Body of pancreas (tissue), 4 donors: ENCODE results near the gene TBCK. TPM values are rescaled to one million over a fixed set of nuclear protein-coding genes. Genes with fewer than 3 reads are reported as not detected.

Experiments used
- ATAC-seq: fragments of 150-250 bp; one replicate; pipeline ENCODE4 v1.9.1; 2016
- DNase-seq, 4 donors: peaks; one replicate each; pipeline ENCODE4 v3.0.0-alpha.2; 2019
- H3K27ac ChIP-seq, 4 donors: fragments of 200-600 bp; sonication (generic); 1 replicate in 3 of 4; 2 replicates in 1 of 4; pipeline versions ENCODE4 v1.5.1 to v1.6.1; 2016 to 2019; ENCODE audit warnings: mild to moderate bottlenecking in 1 of 4, mixed read lengths in 1 of 4, moderate library complexity in 1 of 4
- H3K27me3 ChIP-seq, 2 donors: fragments of 200-600 bp; sonication (generic); one replicate each; pipeline ENCODE4 v1.6.0; 2016; ENCODE audit warnings: mild to moderate bottlenecking in 1 of 2
- H3K36me3 ChIP-seq, 2 donors: fragments of 200-600 bp; sonication (generic); replicated peaks in 1 of 2; 2 replicates each; pipeline ENCODE4 v1.5.1; 2016; ENCODE audit warnings: low read depth in 2 of 2; ENCODE audit not compliant: insufficient read depth in 1 of 2
- H3K4me1 ChIP-seq: fragments of 200-600 bp; sonication (generic); one replicate; pipeline ENCODE4 v1.6.0; 2016
- H3K4me3 ChIP-seq, 2 donors: fragments of 200-600 bp; sonication (generic); 1 replicate in 1 of 2; 2 replicates in 1 of 2; pipeline ENCODE4 v1.5.1; 2016 to 2019
- H3K9me3 ChIP-seq, 3 donors: fragments of 200-600 bp; sonication (generic); 1 replicate in 2 of 3; 2 replicates in 1 of 3; pipeline ENCODE4 v1.5.1; 2016
- CTCF ChIP-seq, 7 experiments: fragments of 450-650 bp in 4 of 7; fragments of 200-600 bp in 3 of 7; sonication (generic) in 3 of 7; IDR thresholded peaks; one replicate each; pipeline ENCODE4 v1.5.1; 2016 to 2019; ENCODE audit warnings: antibody characterized with exemption in 7 of 7
- POLR2A ChIP-seq, 3 donors: fragments of 450-650 bp; IDR thresholded peaks; one replicate each; pipeline ENCODE4 v1.6.1; 2016; ENCODE audit warnings: antibody characterized with exemption in 3 of 3, mild to moderate bottlenecking in 2 of 3
- WGBS, 2 donors: methylation state at CpG; one replicate each; pipeline ENCODE4 v1.1.5; 2017; 5-methylcytosine and 5-hydroxymethylcytosine counted together
- intact Hi-C: fragments of 100-400 bp; cut with DNase I; formaldehyde crosslinking; loops from one replicate; pipeline ENCODE4 v1.15.1; 2023
- total RNA-seq, 2 donors: library from RNA; depleted of rRNA; stranded (reverse); fragments of >200 nt; gene quantifications; one replicate each; pipeline ENCODE4 v1.1.0, GENCODE V29; 2016

The TBCK gene
- total RNA-seq, 2 donors from 2014 or later: 24.7 to 28.5 TPM

DNA sequence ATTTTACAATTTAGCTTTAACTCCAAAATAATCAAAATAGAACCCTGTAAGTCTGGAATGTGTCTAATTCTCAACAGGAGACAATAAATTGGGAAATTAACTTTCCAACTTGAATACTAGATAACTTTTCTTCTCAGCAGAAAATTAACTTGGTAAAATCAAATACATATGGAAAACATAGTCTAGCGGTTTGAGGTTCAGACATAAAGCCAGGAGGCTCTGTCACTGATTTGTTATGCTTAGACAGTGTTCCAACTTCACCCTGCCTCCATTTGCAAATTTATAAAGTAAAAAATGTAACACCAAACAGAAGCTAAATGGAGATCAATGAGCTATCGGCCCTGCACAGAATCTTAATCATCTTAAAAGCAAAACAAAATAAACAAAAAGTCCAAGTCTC is 46.3 kb downstream of the TBCK start:
- no peak overlapping the region for H3K27ac ChIP-seq
- no peaks in the 10 kb centered on the region for H3K9me3 ChIP-seq
- no peak for ATAC-seq
- no peak for TF ChIP-seq POLR2A (IDR thresholded peaks at IDR 0.05)
- TF ChIP-seq CTCF (IDR thresholded peaks at IDR 0.05): no peak
- 85 to 87% methylated on average over 2 of the region's 2 CpGs for WGBS, 2 donors
- H3K4me1 ChIP-seq: peaks cover 3% of the 10 kb centered on the region
- H3K36me3 ChIP-seq: no peaks in the 10 kb centered on the region
- no peak overlapping the region for H3K4me3 ChIP-seq
- intact Hi-C loops: no loop called here
- DNase-seq: no peak
- H3K27me3 ChIP-seq: no peaks in the 10 kb centered on the region

- Histone ChIP-seq H3K4me1 (peaks cover 12% of the 10 kb centered on the region), H3K27ac (no peak overlapping the region), H3K4me3 (no peak overlapping the region), H3K9me3 (no peaks in the 10 kb centered on the region), H3K27me3 (no peaks in the 10 kb centered on the region), H3K36me3 (no peaks in the 10 kb centered on the region)
- intact Hi-C loops: no loop called here
- no peak for DNase-seq
- no peak for ATAC-seq
- TF ChIP-seq POLR2A (IDR thresholded peaks at IDR 0.05) (no peak), CTCF (IDR thresholded peaks at IDR 0.05) (no peak)
Observed at GRCh38 chr4:106268786-106269185, 47.2 kb downstream of the TBCK start.

GRCh38 chr4:106266201-106266600 is 49.8 kb downstream of the TBCK start:
- no peak overlapping the region for H3K27ac ChIP-seq
- H3K27me3 ChIP-seq: no peaks in the 10 kb centered on the region
- H3K36me3 ChIP-seq: no peaks in the 10 kb centered on the region
- DNase-seq (no peak), ATAC-seq (no peak)
- H3K9me3 ChIP-seq: no peaks in the 10 kb centered on the region
- intact Hi-C loops: no loop called here
- H3K4me3 ChIP-seq: no peak overlapping the region
- TF ChIP-seq POLR2A (IDR thresholded peaks at IDR 0.05) (no peak), CTCF (IDR thresholded peaks at IDR 0.05) (peak in 4 of 7 experiments; percentile 27 to 44 (median 36))
- H3K4me1 ChIP-seq: peaks cover 12% of the 10 kb centered on the region

- WGBS, 2 donors: 29 to 33% methylated on average over 4 of the region's 4 CpGs
- ATAC-seq (peak; percentile 42), DNase-seq (no peak)
- Histone ChIP-seq H3K36me3 (no peaks in the 10 kb centered on the region), H3K27ac (no peak overlapping the region), H3K4me1 (peaks cover 12% of the 10 kb centered on the region), H3K4me3 (no peak overlapping the region), H3K9me3 (no peaks in the 10 kb centered on the region), H3K27me3 (no peaks in the 10 kb centered on the region)
- intact Hi-C loops: no loop called here
- TF ChIP-seq POLR2A (IDR thresholded peaks at IDR 0.05) (no peak), CTCF (IDR thresholded peaks at IDR 0.05) (no peak)
Observed at GRCh38 chr4:106264331-106264728, 51.7 kb downstream of the TBCK start.

GRCh38 chr4:106263594-106264330 is 52.2 kb downstream of the TBCK start:
- 82 to 90% methylated on average over 2 of the region's 2 CpGs for WGBS, 2 donors
- ATAC-seq: no peak
- intact Hi-C loops: no loop called here

More at GRCh38 chr4:106263594-106264330, 52.2 kb downstream of the TBCK start:
- no peaks in the 10 kb centered on the region for H3K36me3 ChIP-seq
- TF ChIP-seq POLR2A (IDR thresholded peaks at IDR 0.05) (no peak), CTCF (IDR thresholded peaks at IDR 0.05) (no peak)
- H3K9me3 ChIP-seq: no peaks in the 10 kb centered on the region
- no peak overlapping the region for H3K27ac ChIP-seq
- H3K4me3 ChIP-seq: no peak overlapping the region
- peaks cover 12% of the 10 kb centered on the region for H3K4me1 ChIP-seq
- DNase-seq: no peak
- H3K27me3 ChIP-seq: no peaks in the 10 kb centered on the region
